RPMI7951 (cell line): ENCODE data around the gene GPLD1. TPM values are rescaled to one million over a fixed set of nuclear protein-coding genes. Genes with fewer than 3 reads are reported as not detected.
"Not testable (repeated sequence)": the region's sequence is repeated elsewhere in the genome, so short reads cannot be mapped to it uniquely, and the experiment has no call there.

Source experiments
- DNase-seq: peaks from one replicate; pipeline ENCODE4 v3.0.0-alpha.2; 2012; ENCODE audit warnings: low read depth
- total RNA-seq: library from RNA; depleted of rRNA; stranded (reverse); fragments of >200 nt; shearing (Covaris generic); gene quantifications from 2 replicates; pipeline ENCODE4 v1.2.3, GENCODE V29; 2014; rRNA removed

The GPLD1 gene, protein sequence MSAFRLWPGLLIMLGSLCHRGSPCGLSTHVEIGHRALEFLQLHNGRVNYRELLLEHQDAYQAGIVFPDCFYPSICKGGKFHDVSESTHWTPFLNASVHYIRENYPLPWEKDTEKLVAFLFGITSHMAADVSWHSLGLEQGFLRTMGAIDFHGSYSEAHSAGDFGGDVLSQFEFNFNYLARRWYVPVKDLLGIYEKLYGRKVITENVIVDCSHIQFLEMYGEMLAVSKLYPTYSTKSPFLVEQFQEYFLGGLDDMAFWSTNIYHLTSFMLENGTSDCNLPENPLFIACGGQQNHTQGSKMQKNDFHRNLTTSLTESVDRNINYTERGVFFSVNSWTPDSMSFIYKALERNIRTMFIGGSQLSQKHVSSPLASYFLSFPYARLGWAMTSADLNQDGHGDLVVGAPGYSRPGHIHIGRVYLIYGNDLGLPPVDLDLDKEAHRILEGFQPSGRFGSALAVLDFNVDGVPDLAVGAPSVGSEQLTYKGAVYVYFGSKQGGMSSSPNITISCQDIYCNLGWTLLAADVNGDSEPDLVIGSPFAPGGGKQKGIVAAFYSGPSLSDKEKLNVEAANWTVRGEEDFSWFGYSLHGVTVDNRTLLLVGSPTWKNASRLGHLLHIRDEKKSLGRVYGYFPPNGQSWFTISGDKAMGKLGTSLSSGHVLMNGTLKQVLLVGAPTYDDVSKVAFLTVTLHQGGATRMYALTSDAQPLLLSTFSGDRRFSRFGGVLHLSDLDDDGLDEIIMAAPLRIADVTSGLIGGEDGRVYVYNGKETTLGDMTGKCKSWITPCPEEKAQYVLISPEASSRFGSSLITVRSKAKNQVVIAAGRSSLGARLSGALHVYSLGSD
- not detected in 2 replicates for total RNA-seq

- DNase-seq = no peak
These were observed at the start of gene GPLD1 for GRCh38 chr6:24489470-24489869. Gene GPLD1 (minus strand): TSS chr6:24489578. CDS start chr6:24489511, 67 bp downstream.

DNA sequence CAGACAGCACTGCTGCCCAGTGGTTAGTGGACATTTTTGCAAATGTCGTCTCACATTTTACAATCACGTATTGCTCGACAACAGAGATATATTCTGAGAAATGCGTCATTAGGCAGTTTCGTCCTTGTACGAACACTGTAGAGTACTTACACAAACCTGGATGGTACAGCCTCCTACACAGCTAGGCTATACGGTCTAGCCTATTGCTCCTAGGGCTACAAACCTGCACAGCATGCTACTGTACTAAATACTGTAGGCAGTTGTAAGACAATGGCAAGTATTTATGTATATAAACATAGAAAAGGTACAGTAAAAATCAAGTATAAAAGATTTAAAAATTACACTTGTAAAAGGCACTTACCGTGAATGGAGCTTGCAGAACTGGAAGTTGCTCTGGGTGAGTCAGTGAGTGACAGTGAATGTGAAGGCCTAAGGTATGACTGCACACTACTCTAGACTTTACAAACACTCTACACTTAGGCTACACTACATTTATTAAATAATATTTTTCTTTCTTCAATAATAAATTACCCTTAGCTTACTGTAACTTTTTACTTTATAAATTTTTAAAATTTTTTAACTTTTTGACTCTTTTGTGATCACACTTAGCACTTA, 48.5 kb upstream of the GPLD1 start:
- DNase-seq = no peak

- no peak for DNase-seq
These were observed 47.8 kb upstream of the GPLD1 start for GRCh38 chr6:24537082-24537699.

DNA sequence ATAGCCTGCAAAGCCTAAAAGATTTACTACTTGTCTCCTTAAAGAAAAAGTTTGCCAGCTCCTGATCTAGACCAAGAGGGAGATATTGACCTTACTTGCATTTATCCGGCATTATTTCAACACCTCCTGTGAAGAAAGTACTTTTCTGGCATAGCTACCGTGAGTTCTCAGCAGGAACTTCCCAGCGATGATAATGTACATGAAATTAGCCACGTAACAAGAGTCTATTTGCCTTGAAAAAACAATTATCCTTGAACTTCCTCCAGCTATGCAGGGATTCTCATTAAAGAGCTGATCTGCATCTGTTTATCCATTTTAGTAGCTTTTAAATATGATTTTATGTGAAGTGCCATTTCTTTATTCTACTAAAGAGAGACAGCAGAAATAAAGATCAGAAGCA, 47.1 kb upstream of the GPLD1 start:
- DNase-seq = no peak

DNA sequence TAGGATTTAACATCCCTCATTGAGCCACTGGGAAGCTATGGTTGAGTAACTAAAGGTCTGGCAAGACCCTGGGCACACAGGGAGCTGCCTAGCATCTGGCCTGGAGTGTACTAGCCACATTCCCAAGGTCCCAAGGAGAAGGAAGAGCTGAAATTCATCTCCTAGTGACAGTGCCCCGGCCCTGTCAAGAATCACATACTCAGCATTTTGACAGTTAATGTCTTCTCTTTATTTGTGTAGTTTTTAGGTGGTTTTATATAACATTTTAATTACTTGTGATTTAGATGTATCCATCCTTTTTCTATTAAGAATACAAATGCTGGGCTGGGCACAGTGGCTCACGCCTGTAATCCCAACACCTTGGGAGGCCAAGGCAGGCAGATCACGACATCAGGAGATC, 45.8 kb upstream of the GPLD1 start:
- no peak for DNase-seq

DNA sequence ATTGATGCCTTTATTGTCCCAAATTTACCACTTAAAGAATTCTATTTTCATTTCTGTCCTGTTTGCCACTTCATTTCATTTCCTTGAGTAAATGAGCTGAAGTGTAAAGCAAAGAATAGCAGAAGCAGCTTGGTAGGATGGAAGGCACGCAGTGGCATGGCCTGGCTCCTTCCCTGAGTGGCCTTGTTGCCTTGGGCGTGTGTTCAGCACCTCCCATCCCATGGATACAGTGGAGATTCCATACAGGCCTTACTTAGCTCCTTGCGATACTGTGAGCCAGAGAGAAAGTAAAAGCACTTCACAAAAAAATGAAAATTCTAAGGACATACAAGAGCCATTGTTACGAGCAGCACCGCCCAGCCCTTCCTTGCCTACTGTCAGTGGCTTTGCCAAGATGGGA, 45.0 kb upstream of the GPLD1 start:
- DNase-seq = no peak

GRCh38 chr6:24529985-24530384, 40.6 kb upstream of the GPLD1 start:
- DNase-seq = no peak

- DNase-seq = peak; percentile 47
These were observed 35.4 kb upstream of the GPLD1 start for GRCh38 chr6:24524805-24525204.

DNA sequence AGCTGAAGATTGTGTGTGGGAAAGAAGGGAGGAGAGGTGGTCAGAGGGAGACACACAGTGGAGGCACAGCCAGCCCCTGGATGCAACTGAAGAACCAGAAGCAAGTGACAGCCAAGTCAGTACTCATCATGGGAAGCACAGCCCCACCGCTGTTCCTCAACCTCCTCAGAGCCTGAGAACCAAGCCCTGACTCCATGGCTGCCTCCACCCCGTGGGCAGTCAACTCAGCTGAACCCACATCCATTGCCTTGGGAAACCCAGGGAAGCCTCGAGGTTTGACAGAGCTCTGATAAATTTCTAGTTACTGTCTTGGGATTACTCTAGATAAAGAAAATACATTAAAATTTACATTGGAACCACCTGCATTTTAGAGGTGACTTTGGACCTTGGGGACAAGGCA, 35.0 kb upstream of the GPLD1 start:
- DNase-seq = no peak

GRCh38 chr6:24522228-24523176, 33.1 kb upstream of the GPLD1 start:
- DNase-seq = peak; percentile 32

- DNase-seq = peak; percentile 36
These were observed 31.7 kb upstream of the GPLD1 start for GRCh38 chr6:24520929-24521546.

GRCh38 chr6:24517659-24518543, 28.5 kb upstream of the GPLD1 start:
- no peak for DNase-seq

- DNase-seq = no peak
These were observed 24.2 kb upstream of the GPLD1 start for GRCh38 chr6:24513602-24514001.

- DNase-seq = not testable (repeated sequence)
These were observed 22.6 kb upstream of the GPLD1 start for GRCh38 chr6:24511976-24512375.

DNA sequence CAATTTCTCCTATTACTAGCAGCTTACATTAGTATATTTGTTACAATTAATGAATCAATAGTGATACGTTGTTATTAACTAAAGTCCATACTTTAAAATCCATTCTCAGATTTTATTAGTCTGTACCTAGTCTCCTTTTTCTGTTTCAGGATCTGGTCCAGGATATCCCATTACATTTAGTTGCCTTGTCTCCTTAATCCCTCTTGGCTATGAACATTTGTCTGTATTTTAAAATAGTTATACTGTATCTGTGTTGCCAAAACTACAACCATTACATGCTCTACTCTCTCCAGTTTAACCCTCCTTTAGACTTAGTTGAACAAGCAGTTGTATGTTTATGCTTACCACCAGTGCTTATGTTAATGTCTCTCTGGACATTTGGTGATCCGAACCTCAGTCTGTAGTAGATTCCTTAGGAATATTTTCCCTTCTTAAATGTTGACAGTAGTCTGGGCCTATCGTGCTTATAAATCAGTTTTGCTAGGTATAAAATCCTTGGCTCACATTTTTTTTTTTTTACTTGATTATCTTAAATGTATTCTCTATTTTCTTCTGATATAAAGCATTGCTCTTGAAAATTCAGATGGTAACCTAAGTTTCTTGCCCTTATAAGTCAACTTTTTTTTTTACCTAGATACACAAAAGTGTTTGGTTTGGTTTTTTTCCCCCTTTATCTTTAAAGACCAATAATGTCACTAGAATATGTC, 17.6 kb upstream of the GPLD1 start:
- DNase-seq = no peak

- DNase-seq = peak; percentile 35
These were observed 15.5 kb upstream of the GPLD1 start for GRCh38 chr6:24504649-24505586.

- no peak for DNase-seq
These were observed 14.9 kb upstream of the GPLD1 start for GRCh38 chr6:24504287-24504648.

DNA sequence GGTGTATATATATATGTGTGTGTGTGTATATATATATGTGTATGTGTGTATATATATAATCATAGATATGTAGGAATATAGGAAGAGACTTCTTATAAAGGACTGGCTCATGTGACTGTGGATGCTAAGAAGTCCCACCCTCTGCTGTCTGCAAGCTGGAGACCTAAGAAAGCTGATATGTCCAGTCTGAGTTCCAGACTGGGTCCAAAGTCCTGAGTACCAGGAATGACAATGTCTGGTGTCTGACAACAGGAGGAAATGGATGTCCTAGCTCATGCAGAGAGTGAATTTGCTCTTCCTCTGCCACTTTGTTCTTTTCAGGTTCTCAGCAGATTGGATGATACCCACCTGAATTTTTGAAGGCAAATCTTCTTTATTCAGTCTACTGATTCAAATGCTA, 12.5 kb upstream of the GPLD1 start:
- DNase-seq = no peak
